HG03025 (cell line): ENCODE data around the gene PARP16.
"Not testable (repeated sequence)": the region's sequence is repeated elsewhere in the genome, so short reads cannot be mapped to it uniquely, and the experiment has no call there.

Experiments used
- ATAC-seq: cut with Tn5 transposase; IDR thresholded peaks from one replicate; pipeline ENCODE4 v1.9.1; 2021; ENCODE audit warnings: mild to moderate bottlenecking, moderate library complexity; ENCODE audit not compliant: unreplicated experiment, low FRiP score

PARP16 gene

DNA sequence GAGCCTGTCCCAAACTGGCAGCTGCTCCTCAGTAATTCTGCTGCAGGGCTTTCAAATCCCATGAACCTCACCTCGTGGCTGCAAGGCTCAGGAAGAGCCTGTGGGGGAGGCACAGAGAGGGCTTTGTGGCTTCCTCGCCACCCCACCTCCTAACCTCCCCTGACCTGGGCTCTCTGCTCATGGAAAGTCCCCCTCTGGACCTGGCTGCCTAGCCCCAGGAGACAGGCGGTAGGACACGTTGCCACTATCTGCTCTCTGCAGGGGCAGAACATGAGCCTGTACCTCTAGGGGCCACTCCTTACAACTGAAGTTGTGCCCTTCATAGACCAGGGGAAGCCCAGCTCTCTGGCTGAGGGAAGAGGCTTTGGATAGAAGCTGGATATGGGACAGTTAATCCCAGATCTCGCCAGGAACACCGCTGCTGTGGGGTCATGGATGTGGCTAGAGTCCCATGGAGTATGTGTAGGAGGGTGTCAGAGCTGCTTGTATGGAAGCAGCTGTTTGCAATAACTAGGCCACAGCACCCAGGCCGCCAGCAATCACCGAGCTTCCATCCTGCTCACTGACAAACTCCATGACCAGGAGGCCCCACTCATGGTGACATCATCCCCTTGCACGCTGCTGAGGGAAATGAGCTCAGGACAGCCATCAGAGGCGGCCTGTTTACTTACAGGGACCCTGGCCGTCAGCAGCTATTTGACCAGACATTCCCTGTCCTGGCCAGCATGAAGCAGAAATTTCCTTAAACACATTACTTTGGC, 41.4 kb downstream of the PARP16 start:
- no peak for ATAC-seq

GRCh38 chr15:65244638-65245037, 42.0 kb downstream of the PARP16 start:
- ATAC-seq: no peak

DNA sequence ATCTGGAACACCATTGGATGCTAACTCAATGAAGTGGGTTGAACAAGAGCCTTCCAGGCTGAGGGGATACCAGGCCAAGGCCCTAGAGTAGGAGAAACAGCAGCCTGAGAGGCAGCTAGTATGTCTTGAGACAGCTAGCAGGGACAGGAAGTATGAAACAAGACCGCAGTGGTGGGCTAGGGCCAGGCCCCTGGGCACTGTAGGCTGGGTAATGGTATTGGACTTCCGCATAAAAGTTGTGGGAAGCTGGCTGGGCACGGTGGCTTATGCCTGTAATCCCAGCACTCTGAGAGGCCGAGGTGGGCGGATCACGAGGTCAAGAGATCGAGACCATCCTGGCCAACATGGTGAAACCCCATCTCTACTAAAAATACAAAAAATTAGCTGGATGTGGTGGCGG, 50.2 kb downstream of the PARP16 start:
- ATAC-seq: not testable (repeated sequence)

DNA sequence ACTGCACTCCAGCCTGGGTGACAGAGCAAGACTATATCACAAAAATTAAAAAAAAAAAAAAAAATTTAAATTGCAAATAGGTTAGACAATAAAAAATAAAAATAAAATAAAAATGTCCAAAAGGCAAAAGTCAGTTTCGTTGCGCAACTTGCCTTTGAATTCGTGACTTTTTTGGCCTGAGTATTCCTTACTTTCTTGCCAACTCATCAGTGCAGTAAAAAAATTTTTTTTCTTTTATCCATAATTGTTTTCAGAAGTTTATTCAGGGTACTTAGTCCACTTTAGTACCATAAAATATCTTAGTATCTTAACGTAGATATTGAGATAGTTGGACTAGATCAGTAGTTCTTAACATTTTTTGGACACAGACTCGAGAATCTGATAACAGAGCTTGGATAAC, 53.0 kb downstream of the PARP16 start:
- ATAC-seq: no peak

DNA sequence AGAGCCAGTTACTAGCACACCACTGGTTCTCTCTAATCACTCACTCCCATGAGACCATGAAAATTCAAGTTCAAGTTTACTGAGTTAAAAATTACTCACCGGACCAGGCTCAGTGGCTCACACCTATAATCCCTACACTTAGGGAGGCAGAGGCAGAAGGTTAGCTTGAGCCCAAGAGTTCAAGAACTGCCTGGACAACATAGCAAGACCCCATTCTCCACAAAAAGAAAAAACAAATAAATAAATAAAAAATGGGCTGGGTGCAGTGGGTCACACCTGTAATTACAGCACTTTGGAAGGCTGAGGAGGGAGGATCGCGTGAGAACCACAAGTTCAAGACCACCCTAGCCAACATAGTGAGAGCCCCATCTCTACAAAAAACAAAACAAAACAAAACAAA, 54.2 kb downstream of the PARP16 start:
- no peak for ATAC-seq

GRCh38 chr15:65231306-65231705, 55.4 kb downstream of the PARP16 start:
- ATAC-seq: no peak

DNA sequence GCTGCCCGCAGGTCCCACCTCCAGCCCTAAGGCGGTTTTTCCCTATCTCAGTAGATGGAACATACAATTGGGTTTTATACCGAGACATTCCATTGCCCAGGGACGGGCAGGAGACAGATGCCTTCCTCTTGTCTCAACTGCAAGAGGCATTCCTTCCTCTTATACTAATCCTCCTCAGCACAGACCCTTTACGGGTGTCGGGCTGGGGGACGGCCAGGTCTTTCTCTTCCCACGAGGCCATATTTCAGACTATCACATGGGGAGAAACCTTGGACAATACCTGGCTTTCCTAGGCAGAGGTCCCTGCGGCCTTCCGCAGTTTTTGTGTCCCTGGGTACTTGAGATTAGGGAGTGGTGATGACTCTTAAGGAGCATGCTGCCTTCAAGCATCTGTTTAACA, 59.8 kb downstream of the PARP16 start:
- ATAC-seq: not testable (repeated sequence)

GRCh38 chr15:65226221-65226620, 60.5 kb downstream of the PARP16 start:
- no peak for ATAC-seq

DNA sequence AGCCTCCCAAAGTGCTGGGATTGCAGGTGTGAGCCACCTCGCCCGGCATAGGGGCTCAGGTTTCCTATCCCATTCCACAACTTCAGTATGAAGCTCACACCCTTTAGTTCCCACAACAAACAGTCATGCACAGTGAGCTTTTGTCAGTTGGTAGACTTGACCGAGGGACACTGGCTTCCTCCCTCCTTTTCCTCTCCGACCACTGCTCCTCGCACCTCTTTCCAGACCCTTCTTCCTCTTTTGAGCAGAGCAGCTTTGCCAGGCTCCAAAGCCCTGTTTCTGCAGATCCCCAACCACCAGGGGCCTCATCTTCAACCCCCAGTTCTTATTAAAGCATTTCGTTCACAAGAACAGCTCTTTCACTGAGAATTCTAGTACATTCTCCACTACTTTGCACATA, 62.7 kb downstream of the PARP16 start:
- no peak for ATAC-seq

GRCh38 chr15:65222891-65223290, 63.8 kb downstream of the PARP16 start:
- no peak for ATAC-seq

DNA sequence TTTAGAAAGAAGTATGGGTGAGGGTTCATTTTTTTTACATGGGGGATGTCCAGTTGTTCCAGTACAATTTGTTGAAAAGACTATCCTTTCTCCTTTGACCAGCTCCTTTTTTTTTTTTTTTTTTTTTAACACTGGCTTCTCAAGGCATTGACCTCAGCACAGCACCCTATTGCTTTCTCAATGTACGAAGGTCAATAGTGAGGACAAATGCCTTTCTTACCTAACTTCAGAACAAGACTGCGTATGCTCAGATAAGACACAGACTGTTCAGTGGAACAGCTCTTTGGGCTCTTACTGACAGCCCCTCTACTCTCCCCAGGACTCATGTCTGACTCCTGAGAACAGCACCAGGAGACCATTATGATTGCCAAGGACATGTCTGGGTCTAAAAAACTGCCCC, 65.0 kb downstream of the PARP16 start:
- no peak for ATAC-seq

DNA sequence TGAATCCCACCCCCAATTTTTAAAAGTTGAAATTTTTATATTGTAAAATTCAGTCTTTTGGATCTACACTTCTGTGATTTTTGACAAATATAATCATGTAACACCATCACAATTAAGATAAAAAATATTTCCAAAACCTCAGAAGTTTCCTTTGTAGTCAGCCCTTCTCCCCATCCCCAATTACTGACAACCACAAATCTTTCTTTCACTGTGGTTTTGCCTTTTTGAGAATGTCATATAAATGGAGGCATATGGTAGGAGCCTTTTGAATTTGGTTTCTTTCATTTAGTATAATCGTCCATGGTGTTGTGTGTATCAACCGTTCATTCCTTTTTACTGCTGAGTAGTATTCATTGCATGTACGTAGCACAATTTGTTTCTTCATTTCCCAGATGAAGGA, 67.5 kb downstream of the PARP16 start:
- no peak for ATAC-seq

DNA sequence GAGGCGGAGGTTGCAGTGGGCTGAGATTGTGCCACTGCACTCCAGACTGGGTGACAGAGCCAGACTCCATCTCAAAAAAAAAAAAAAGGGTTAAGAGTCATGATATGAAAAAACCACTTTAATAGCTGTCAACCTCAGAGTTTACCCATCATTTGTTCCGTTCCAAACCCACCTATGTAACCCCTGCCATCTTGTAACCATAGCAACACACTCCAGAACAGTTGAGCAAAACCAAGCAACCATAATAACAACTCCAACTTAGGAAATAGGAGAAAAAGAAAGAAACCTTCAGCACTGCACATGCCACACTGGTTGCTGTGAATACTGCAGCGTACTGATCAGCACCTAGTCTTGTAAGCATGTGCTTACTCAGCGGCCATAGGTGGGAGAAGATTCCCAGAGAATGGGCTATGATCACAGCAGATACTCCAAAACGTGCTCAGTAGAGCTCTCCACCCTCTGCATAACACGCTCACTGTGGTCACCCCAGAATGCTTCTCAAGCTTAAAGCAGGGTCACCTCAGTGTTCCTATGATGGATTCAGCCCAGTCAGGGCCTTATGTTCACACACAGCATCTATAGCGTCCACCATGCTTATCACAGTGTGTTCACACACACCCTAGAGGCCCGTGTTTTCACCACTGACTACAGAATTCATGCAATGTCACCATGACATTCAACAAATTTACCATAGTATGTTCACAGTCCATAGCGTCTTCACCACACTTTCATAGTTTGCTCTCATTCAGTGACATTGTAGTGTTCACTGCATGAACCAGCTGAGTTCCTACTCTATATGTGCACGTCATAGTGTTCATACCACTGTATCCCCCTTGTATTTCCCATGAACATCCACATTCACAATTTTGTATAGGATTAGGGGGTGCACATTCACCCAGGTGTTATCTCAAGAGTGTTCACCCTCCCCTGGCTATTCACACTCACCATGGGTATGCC, 68.9 kb downstream of the PARP16 start:
- no peak for ATAC-seq

DNA sequence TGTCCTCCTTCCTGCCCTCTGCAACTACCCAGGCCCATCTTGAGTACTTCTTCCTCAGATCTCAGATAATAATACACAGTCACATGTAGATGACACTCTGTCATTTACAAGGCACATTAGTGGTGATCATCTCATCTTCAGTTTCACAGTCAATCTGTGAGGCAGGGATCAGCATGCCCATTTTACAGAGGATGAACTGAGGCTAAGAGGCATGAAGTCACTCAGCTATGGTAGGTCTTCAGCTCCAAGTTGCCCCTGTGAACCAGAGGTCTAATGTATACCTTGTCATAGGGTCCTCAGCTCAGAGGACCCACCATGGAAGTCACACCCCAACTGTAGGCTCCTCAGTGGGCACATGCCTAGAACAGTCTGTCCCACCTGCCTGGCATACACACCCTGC, 71.2 kb downstream of the PARP16 start:
- ATAC-seq: no peak

DNA sequence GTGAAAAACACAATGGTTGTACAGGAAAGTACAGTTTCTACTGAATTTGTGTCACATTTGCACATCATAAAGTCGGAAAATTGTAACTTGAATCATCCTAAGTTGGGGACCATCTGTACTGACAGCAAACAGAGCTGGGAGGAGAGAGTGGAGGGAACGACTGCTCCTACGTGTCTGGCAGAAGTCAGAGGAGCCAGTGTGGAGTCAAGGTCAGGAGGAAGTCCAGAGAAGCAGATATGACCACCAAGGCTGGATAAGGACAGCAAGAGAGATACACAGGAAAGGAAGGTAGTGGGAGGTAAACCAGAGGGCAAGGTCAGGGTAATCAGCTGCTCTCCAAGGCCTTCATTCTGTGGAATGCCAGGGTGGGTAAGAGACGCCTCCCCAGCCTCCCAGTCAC, 72.7 kb downstream of the PARP16 start:
- ATAC-seq: no peak

DNA sequence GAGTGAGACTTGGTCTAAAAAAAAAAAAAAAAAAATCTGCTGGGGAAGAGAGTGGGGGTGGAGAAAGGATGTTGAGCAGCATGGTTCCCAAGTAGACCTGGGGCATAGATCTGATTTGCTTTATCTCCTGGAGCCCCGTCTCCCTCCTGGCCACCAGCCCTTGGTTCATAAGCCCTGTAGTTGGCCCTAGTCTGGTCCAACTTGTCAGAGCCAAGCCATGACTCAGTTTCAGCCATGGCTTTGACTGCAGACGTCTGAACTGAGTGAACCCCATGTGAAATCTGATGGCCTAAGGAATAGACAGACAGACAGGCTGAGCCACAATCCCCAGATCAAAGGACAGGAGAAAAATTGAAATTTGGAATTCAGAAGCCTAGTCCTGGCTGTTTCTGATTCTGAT, 73.4 kb downstream of the PARP16 start:
- ATAC-seq: no peak

GRCh38 chr15:65212097-65212496, 74.6 kb downstream of the PARP16 start:
- no peak for ATAC-seq

DNA sequence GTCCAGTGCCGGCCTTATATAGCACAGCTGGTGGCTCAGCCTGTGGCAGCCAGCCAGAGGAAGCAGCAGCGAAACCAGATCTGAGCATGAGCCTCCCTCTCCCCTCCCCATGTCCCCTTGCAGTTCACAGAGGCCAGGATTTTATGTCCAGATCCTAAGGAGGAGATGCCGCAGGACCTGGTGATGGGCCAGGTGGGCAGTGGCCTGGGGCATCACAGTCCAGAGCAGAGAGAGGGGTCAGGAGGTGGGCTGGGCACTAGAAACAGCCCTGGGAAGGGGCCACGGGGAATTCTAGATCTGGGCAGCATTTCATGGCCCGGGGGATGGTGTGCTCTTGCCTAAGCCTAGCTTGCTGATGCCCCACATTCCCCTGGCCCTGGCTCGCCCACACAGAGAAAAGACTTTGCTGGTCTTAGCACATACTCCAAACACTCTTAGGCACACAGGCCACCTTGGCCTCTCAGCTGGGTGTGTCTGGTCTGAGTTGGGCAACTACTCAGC, 75.2 kb downstream of the PARP16 start:
- no peak for ATAC-seq

DNA sequence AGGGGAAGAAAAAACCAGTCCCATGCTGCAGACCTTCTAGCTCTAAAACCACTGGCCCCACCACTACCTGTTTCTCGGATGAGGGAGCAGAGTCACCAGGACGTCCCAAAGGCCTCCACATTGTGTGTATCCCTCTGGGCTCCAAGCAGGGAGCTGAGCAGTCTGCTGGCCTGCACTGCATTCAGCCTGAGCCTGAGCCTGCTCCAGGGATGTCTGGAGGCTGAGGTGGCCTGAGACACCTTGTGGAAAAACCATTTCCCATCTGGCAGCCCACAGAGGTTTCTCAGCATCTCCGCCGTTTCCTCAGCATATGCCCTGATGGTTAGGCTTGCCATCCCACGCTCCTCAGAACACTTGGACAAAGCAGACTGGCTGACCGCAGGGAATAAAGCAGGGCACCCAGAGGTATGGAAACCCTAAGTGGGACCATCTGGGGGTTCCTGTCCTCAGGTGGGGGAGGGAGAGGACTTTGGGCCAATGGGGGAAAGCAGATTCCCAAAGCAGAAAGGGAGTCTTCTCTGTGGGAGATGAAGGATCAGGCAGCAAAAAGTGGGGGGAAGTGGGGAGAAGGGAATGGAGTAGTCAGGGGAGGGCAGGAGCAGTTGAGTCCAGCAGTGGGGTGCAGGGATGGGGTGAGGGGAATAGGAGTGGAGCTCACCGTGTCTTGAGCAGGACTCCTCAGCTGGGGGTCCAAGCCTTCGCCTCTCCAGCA, 75.8 kb downstream of the PARP16 start, which contains the start of gene CILP:
Gene CILP, minus strand, starts transcription at position 704 of the 712 bp plus-strand sequence. CDS start 1,718 bp downstream, outside the sequence.
- no peak for ATAC-seq

DNA sequence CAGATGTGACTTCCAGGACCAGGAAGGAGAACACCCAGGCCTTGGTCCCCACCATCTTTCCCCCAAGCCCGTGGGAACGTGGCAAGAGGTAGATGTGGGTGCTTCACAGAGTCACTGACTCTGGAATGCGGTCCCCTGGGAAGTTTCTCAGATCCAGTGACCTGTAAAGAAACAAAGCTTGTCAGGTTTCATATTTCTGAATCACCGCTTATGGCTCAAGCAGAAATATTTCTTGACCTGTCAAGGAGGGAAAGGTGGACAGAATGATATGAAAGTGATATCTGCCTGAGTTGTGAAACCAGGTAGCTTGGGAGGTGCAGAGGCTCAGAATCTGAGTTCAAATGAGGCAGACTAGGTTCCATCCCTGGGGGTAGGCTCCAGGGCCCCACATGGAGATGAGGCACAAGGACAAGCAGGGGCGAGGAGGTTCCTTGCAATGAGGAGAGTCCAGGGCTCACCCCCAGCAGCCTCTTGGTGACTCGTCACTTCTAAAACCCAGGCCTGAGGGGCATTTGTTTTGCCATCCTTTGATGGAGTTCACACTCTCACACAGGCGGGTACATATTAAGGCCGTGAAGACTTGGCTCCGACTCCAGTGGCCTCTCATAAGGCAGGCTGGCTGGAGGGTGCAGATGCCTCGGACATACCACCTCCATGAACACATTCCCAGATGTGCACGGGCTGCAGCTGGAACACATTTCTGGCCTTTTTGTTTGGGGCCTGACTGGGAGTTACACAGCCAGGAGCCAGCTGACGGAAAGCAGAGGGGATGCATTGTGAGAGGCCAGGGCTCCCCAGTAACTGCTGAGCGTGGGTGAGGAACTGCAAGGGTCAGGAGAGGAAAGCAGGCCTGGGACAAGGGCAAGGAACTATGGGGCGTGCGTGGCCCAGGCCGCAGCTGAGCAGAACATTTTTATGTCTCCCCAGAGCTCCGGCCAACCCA, 76.7 kb downstream of the PARP16 start:
- no peak for ATAC-seq
